GM18505 (cell line): ENCODE data around the gene IL1A.

ENCODE experiments used
- ATAC-seq: cut with Tn5 transposase; IDR thresholded peaks from one replicate; pipeline ENCODE4 v1.9.1; 2021; ENCODE audit not compliant: unreplicated experiment
- POLR2A ChIP-seq: IDR thresholded peaks from 4 replicates; pipeline ENCODE4 v1.6.1; 2011; ENCODE audit warnings: borderline replicate concordance; ENCODE audit not compliant: insufficient read depth, insufficient read length; ENCODE audit errors: extremely low read depth

IL1A gene

DNA sequence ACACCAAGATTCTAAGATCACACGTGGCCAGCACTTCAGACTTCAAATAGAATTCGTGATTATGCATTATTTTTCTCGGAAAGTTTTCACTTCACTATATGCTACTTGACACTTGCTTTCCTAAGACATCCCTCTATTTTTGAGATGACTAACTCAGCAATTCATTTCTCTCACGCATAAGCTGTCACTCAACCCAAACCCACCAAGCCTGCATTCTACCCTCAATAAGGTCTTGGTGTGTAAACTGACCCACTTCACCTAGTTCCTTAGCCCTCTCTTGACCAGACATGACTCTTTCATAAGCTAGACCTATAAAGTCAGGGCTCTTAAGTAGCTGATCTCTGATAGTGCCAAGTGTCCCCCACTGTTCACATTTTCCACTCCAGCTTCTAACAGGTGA lies 31.6 kb downstream of the IL1A start:
- TF ChIP-seq POLR2A: no peak
- no peak for ATAC-seq

DNA sequence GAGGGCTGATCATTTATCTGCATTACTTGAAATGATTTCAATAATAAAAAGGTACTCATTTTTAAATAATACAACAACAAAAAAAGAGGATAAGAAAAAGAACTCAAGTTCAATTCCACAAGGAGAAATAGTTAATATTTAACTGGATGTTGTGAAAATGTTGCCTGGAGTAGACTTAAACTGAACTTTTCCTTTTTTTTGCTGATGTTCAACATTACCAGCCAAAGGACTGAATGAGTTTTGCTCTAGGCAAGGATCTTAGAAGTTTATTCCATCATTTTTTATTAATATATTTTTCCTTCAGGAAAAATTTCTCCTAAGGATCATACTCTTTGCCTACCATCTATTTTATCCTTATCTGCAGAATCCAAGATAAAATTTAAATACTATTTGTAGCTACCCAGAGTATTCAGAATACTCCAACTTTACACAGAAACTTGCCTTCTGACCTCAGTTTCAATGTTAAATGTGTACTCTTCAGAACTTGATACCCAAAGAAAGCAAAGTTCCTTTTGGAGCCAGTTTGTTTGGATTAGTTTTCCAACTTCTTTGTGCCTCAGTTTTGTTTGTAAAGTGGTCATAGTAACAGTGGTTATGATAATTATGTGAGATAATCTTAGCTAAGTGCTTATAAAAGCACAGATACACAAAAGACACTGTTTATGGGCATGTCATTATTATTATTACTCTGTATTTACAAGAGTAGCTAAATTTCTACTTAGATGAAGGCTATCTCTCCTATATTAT lies 32.7 kb downstream of the IL1A start:
- no peak for TF ChIP-seq POLR2A
- no peak for ATAC-seq

DNA sequence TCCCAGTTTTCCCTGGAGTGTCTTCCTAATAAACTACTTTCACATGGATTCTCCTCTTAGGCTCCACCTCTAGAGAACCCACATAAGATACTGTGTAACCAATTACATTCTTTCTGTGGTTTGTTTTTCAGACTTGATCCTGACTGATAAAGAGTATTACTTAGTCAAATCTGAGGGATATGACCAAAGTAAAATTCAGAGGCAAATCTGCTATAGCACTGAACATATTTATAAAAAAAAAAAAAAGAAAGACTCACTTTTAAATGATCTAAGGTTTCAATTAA lies 33.8 kb downstream of the IL1A start:
- TF ChIP-seq POLR2A: no peak
- ATAC-seq: no peak

DNA sequence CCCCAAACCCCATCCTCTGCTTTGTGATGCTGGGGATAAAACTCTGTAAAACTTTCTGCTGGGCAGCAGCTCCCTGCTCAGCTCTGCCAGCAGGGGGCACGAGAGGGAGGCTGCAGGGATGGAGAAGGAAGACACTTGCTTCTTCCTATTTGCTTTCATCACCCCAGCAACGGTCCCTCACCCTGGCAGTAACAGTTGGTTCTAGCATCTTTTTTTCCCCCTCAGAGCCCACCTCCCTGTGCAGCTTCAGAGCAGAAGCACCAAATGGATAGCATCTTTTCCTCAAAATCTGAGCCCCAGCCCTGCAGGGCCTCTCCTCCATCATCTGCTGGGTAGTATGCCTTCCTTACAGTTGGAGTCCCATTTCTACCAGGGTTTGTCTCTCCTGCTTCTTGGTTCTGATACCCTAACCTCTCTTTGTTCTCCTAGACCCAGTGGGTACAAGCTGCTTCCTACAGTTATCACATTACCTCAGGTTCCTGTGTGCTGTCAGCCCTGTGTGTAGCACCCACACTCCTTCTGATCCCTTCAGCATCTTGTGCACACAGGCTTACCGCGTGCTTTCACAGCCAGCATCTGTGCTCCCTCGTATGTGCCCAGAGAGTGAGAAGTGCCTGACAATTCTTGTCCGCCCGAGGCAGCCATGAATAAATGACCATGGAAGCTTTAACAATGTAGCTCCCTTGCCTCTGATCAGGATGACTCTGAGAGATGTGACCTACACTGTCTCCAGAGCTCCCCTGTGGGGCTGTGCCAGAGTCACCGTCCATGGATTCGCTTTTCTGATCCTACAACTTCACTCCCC lies 34.3 kb downstream of the IL1A start:
- no peak for TF ChIP-seq POLR2A
- peak; percentile 77 for ATAC-seq

DNA sequence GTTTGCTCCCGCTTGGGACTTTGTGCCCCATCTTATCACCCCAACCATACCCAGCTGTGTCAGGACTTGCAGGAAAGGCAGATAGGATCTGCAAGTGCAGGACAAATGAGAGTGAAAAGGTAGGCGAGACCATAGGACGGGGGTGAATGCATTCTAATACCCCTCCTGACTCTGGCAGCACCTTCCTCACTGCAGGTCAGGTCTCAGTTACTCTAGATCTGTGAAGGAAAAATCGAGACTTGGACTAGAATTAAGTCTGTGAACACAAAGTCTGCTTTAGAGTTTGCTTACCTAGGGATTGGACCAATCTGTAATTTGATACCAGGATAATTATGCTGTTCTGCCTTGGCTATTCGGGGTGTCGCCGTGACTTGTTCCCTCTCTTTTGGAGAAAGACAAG lies 43.8 kb downstream of the IL1A start:
- no peak for TF ChIP-seq POLR2A

DNA sequence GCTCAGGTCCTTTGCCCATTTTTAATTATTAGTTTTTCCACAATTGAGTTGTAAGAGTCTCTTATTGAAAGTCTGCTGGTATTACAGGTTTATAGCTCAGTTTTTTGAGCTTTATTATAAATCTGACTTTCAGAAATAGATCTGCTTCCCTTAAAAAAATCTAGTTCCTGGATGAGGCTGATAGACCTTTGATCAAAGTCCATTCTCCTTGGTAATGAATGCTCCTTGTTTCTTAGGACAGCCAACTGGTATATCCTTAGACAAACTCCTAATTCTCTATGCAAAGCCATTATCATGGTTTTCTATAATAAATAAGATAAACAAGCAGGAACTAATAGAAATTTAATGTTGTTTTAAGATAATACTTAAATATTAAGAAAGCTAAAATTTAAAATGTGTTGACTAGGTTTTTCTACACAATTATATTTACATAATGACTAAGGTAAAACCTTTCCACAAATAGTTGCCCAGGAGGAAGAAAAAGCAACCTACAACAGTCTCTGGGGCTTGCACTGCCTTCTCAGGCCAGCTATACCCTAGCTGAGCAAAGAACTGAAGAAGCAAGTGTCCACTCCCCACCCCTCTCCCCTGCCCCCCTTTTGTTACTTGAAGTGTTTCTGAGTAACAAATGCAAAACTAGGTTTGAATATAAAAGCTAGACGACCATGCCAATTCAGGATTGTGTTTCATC lies 46.6 kb downstream of the IL1A start:
- ATAC-seq: no peak
- no peak for TF ChIP-seq POLR2A

More for the DNA sequence above, 43.8 kb downstream of the IL1A start:
- no peak for ATAC-seq

DNA sequence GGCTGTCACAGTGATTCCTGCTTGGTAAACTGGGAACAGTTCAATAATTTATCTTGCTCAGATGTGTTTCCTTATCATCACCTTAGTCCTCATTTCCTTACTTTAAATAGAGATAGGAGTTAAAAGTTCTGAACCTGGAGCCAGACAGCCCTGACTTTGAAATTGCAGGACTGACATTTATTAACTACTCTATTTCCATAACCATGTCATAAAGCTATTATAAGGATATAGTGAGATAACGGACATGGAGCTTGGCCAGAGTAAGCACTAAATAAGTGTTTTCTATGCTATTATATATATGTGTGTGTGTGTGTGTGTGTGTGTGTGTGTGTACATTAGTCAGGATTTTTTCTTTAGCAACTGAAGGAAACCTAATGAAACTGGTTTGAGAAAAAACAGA lies 50.4 kb downstream of the IL1A start:
- ATAC-seq: no peak
- TF ChIP-seq POLR2A: no peak

DNA sequence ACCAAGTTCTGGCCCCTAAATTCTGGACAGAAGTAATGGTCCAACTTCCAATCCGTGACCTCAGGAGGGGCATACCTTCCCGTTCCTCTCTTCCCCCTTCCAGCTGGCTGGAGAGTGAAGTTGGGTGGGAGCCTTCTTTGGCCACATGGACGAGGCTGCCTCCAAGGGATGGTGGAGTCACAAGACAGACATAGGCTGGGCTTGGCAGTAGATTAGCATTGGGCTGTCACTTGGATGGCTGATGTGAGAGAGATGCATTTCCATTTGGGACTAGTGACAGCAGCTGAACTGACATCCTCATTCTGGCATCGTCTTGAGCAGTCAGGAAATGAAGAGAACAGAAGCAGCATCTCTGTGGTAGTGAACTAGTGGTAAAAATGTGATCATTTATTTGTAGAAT lies 50.8 kb downstream of the IL1A start:
- no peak for TF ChIP-seq POLR2A
- ATAC-seq: no peak

DNA sequence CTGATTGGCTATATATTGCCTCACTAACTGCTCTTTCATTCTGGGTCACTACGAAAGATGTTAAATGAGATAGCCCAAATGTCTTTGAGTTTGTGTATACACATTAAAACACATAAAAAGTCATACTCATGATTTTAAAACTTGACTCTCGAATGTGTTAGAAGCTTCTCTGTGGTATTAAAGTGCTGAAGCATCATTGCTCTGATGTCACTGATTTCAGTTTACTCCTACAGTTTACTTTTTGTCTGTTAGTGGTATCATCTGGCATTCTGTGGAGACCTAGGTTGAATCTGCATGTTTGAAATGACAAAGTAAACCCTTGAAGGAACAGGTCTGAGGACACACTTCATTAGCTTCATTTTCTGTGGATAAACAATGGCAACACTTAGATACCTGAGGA lies 52.8 kb downstream of the IL1A start:
- no peak for ATAC-seq
- no peak for TF ChIP-seq POLR2A

DNA sequence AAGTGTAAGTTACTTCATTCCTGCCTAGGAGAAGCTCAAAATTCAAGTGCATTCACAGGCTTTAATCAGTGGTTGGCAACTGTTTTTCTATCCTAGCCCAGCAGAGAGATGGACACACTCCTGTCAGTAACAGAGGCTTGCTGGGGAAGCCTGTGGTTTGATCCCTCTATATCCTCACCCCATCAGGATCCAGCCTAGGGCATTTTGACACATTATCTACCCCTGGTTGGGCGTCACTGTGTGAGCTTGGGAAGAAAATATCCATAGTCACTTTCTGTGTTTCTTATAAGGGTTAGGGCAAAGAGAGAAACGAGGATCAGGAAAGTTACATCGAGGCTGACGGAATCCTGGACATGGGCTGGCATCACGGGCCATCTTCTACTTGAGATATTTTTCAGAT lies 53.5 kb downstream of the IL1A start:
- no peak for TF ChIP-seq POLR2A
- no peak for ATAC-seq

DNA sequence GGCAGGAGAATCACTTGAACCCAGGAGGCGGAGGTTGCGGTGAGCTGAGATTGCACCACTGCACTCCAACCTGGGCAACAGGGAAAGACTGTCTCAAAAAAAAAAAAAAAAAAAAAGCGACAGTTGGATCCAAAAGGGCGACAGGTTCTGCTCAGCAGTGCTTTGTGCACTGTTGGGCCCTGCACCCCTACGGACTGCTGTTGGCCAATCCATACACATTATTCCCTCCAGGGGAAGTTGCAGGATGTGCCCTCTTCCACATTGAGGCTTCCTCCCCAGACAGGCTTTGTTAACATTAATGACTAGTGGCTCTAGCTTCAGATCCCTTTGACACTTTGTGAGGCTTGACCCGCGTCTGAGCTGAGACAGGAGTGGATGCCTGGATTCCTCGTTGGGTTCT lies 54.1 kb downstream of the IL1A start:
- ATAC-seq: no peak
- TF ChIP-seq POLR2A: no peak

DNA sequence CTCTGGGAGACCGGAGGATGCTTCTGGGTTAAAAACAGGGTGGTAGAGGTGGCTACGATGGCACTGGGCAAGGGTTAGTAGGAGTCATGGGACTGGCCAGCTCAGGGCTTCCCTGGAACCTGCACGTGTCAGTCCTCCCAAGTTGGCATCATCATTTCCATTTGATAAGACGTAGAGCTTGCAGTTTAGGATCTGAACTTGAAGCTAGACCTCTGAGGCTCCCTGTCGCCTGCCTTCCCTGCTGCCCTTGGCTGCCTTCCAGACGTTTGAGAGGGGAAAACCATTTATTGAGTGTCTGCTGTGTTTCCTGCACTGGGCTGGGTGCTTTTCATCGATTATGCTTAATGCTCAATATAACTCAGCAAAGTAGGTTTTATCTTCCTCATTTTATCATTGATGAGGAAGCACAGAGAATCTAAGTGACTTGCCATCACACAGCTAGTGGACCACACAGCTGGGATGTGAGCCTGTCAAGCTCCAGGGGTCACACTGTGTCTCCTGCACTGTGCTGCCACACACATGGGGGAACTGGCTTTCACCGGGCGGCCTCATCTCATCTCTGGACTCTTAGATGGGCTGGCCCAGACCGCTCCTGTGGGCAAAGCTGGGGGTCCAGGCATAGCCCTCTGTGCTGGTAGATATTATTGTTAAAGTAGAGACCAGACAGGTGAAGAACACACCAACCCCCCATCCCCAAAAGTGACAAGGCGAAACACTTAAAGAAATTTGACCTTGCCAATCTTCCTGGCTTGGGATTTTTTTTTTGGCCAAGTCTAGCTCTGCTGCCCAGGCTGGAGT lies 55.7 kb downstream of the IL1A start:
- no peak for TF ChIP-seq POLR2A
- no peak for ATAC-seq

DNA sequence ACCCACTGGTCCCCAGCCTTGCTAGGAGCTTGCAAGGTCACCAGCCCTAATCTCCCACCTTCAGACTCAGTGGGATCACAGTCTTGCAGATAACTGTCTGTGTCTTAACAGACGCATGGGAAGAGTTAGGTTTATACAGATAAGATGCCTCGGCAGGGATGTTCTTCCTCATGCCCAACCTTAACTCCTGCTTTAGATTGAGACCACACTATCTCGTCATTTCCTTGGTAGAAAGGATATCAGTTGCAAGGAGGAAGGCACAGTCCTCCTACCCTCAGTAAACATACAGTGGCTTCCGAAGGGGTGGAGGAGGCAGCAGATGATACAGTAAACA lies 56.3 kb downstream of the IL1A start:
- TF ChIP-seq POLR2A: no peak
- no peak for ATAC-seq
